GM19468 (cell line): Measurements from ENCODE around the gene DPY19L1.
"Not testable (repeated sequence)": the region's sequence is repeated elsewhere in the genome, so short reads cannot be mapped to it uniquely, and the experiment has no call there.

Source experiments
- ATAC-seq: cut with Tn5 transposase; IDR thresholded peaks from one replicate; pipeline ENCODE4 v1.9.1; 2021; ENCODE audit warnings: mild to moderate bottlenecking, moderate library complexity, moderate number of reproducible peaks; ENCODE audit not compliant: unreplicated experiment; ENCODE audit errors: extremely low read depth

The DPY19L1 gene

DNA sequence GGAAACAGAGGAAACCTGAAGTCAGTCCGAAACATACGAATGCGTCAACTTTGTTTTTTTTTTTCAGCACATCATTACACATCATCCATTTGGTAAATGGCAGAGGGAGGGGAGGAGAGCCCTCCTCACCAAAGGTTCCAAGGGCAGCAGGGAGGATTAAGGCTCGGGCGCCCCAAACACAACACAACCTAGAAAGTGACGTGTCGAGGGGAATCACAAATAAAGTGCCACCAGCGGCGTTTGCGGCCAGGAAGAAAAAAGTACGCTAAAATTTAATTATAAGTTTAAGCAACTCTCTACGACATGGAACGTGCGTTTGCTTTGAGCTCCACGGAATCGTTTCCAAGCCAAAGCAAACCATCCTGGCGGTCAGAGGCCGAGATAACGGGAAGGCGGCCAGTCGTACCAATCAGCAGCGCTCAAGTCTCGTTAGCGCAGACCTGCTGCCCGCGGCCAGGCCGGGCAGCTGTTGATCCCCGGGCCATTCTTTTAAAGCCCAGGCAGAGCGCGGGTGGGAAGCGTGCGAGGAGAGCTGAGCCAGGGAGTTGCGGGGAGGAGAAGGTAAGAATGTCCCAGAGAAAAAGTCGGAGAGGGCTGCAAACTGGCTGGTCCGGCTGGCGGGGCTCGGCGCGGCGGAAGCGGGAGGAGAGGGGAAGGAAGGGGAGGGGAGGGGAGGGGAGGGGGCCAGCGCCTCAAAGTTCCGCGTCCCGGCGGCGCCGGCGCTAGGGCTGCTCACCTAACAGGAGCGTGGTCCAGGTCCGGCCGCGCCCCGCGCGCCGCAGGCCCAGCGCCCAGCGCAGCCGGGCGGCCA is 719 bp downstream of the DPY19L1 start:
- no peak for ATAC-seq

DNA sequence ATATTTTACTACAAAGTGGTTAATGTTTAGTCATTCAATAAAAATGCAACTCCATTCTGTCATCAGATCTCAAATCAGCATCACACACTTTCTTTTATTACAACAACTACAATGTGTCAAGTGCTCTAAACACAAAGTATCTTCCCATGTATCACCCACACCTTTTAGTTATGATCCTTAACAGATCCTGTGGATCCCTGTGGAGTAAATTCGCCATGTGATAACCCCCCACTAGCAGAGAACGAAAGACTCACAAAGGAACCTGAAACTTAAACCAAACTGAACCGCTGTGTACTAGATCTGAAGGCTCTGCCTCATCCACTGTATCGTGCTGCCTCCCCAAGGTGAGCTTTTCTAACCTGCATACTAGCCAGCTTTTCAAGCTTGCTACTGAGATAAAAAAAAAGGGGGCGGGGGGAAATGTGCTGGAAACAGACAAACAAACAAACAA is 1.7 kb downstream of the DPY19L1 start:
- no peak for ATAC-seq

DNA sequence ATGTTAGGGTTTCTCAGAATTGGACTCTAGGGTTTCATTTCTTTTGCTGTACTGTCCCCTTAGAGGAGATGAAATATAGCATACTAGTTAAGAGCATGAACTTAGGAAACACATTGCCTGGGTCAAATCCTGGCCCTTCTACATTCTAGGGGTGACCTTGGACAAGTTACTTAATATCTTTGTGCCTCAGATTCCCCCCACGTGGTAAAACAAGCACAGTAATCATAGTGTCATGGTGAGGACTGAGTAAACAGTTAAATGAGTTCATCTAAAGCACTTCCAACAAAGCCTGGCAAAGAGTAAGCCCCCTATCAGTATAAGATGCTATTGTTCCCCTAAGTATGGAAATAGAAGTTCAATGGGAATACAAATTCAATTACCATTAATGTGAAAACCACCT is 5.1 kb downstream of the DPY19L1 start:
- no peak for ATAC-seq

- no peak for ATAC-seq
Observed at GRCh38 chr7:35030848-35031247, 6.4 kb downstream of the DPY19L1 start.

DNA sequence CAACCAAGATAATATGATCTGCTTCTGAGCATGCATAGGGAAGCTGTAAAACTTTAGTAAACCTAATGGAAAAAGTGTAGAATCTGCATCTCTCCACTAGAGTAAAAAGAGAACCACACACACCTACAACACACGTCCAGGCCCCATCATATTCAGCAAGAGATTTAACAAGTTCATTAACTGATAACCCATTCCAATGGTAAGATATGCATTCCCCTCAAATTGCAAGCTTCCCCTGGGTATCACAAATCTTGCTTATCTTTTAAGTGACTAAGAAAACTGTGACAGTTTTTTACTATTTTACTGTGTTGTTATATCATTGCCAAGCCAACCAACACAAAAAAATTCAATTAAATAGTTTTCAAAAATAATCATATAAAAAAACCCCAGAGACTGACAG is 8.0 kb downstream of the DPY19L1 start:
- ATAC-seq: no peak

GRCh38 chr7:35026150-35026549 is 11.1 kb downstream of the DPY19L1 start:
- ATAC-seq: no peak

GRCh38 chr7:35025369-35025870 is 11.9 kb downstream of the DPY19L1 start:
- no peak for ATAC-seq

- ATAC-seq: no peak
Observed at GRCh38 chr7:35024298-35024697, 13.0 kb downstream of the DPY19L1 start.

DNA sequence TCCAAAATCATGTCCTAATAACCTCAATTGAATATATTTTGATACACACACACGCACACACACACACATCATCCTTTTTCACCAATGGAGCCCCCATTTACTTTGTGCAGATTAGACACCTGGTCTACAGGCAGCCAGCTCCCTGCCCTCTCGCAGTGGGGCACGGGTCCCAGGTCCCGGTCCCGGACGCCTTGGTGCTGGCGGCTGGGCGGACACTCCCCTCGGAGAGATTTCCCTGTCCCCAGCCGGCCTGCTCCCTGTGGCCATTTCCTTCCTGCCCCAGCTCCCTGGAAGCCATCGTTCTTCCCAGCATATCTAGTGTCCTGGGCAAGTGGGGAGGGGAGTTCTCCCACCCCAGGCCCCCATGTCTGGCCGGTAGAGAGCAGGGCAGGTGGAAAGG is 14.6 kb downstream of the DPY19L1 start:
- ATAC-seq: no peak

GRCh38 chr7:35021445-35021844 is 15.8 kb downstream of the DPY19L1 start:
- no peak for ATAC-seq

DNA sequence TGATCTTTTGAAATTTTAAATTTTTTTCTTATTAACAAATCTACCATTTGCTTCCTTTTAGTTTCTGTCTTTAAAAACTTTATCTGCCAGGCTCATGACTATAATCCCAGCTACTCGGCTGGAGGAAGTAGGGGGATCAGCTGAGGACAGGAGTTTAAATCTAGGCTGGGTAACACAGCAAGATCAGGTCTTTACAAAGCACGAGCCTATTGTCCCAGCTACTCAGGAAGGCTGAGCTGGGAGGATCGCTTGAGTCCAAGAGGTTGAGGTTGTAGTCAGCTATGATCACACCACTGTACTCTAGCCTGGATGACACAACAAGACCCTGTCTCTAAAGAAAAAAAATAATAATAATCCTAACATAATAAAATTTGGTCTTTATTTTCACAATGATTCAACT is 17.5 kb downstream of the DPY19L1 start:
- ATAC-seq: no peak

- no peak for ATAC-seq
Observed at GRCh38 chr7:35019179-35019729, 18.0 kb downstream of the DPY19L1 start.

DNA sequence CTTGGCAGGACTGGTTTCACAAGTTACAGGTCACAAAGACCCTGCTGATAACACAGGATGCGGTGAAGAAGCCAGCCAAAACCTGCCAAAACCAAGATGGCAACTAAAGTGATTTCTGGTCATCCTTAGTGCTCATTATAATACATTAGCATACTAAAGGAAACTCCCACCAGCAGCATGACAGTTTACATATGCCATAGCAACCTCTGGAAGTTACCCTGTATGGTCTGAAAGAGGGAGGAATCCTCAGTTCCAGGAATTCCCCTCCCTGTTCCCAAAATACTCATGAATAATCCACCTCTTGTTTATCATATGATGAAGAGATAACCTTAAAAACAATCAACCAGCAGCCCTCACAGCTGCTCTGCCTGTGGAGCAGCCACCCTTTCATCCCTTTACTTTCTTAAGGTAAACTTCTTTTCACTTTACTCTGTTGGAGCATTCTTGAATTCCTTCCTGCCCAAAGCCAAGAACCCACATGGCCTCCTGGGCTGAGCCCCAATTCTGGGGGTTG is 21.9 kb downstream of the DPY19L1 start:
- ATAC-seq: no peak

- no peak for ATAC-seq
Observed at GRCh38 chr7:35012160-35012559, 25.1 kb downstream of the DPY19L1 start.

DNA sequence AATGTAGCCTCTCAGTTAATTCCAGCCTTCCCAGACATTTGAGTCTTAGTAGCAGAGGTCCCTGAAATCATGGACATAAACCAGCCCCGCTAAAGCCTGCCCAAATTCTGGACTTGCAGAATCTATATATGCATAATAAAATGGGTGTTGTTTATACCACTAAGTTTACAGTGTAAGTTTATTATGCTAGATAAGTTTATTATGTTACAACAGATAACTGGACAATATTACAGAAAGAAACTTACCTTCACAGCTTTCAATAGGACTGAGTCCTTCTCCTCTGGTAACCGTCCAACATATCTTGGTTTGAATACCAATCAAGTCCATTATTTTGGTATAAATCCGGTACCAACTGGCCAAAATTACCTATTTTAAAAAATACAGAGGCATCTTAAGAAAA is 26.2 kb downstream of the DPY19L1 start:
- ATAC-seq: no peak

- ATAC-seq: no peak
Observed at GRCh38 chr7:35007768-35008167, 29.5 kb downstream of the DPY19L1 start.

- no peak for ATAC-seq
Observed at GRCh38 chr7:35004531-35005095, 32.7 kb downstream of the DPY19L1 start.

- ATAC-seq: no peak
Observed at GRCh38 chr7:35003679-35004303, 33.5 kb downstream of the DPY19L1 start.

GRCh38 chr7:35003177-35003650 is 34.1 kb downstream of the DPY19L1 start:
- not testable (repeated sequence) for ATAC-seq

- not testable (repeated sequence) for ATAC-seq
Observed at GRCh38 chr7:34998335-34998734, 39.0 kb downstream of the DPY19L1 start.
